Panc1 (cell line): ENCODE results near the gene TOLLIP.

Source experiments
- CTCF ChIP-seq: fragments of 450-650 bp; IDR thresholded peaks from 2 replicates; pipeline ENCODE4 v1.5.1; 2017; ENCODE audit warnings: mild to moderate bottlenecking
- POLR2AphosphoS5 ChIP-seq: IDR thresholded peaks from 2 replicates; pipeline ENCODE4 v1.6.1; 2012; ENCODE audit warnings: mild to moderate bottlenecking, low read depth, low read length, moderate library complexity
- REST ChIP-seq, 2 experiments: IDR thresholded peaks; 2 replicates each; pipeline ENCODE4 v1.6.1; 2011 to 2012; ENCODE audit warnings: low read depth in 2 of 2, control low read depth in 1 of 2, low read length in 1 of 2, mild to moderate bottlenecking in 1 of 2, moderate library complexity in 1 of 2; ENCODE audit not compliant: insufficient read depth in 1 of 2
- TCF7L2 ChIP-seq: IDR thresholded peaks from 2 replicates; pipeline ENCODE4 v1.6.1; 2011; ENCODE audit warnings: mild to moderate bottlenecking, low read depth, low read length, inconsistent platforms

GRCh38 chr11:1345737-1346513 lies 36.5 kb upstream of the TOLLIP start:
- TF ChIP-seq CTCF (no peak), REST (IDR thresholded peaks at IDR 0.05; ENCODE audit: insufficient read depth in 1 of 2, low read depth in 2 of 2, low read length in 1 of 2) (no peak), POLR2AphosphoS5 (no peak), TCF7L2 (no peak)
